ENCODE measurements around the gene NIP7. TPM values are rescaled to one million over a fixed set of nuclear protein-coding genes. Genes with fewer than 3 reads are reported as not detected.
A peak's percentile ranks its signal among the peaks of the same experiment; 100 is the strongest.

The NIP7 gene
- total and polyA plus RNA-seq, 9 of the 15 experiments (the other 6 are each of a cell fraction or from before 2014, with no cell fraction given): 28.9 to 85.5 (median 72.5) TPM

DNA sequence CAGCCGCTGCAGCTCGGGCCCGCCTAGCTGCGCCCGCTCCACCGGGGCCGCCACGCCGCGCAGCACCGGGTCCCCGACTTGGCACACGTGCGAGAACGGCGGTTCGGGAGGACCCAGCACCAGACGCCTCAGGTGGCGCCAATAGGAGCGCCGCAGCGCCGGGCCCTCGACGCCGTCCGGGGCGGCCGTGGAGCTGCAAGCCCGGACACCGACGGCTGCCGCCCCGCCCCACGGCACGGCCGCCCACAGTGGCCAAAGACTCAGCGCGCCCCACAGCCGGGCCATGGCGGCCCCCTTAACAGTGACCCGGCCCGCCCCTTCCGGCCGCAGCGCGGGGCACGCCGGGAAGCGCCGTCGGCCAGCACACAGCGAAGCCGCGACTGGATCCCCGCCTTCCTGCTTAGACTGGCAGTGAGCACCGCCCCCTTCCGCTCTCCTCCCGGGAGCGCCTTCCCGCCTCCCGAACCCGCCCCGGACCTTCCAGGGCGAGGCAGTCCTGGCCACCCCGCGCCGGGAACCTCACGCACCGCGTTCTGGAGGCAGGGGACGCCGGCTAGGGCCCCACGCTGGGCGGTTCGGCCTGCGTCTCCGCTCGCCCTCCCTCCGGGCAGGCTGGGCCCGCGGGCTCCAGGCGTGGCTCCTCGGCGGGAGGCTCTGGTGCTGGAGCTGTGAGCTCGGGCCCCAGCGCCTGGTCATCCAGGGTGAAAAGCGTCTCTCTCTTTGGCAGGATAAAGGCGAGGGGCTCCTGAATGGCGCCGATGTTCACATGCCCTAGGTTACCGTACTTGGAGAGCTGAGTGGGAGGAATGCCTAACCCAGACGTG, 9.1 kb upstream of the NIP7 start, which contains the start of gene PDF (continued):
- TF ChIP-seq SPI1 (IDR thresholded peaks at IDR 0.05; ENCODE audit: borderline replicate concordance, low read depth, low read length): peak; percentile 53; the same call in 1 of the 2 replicates
- TF ChIP-seq MEF2A (IDR thresholded peaks at IDR 0.05; ENCODE audit: control insufficient read depth, low read depth, low read length): no peak
- TF ChIP-seq, protein P1, sequence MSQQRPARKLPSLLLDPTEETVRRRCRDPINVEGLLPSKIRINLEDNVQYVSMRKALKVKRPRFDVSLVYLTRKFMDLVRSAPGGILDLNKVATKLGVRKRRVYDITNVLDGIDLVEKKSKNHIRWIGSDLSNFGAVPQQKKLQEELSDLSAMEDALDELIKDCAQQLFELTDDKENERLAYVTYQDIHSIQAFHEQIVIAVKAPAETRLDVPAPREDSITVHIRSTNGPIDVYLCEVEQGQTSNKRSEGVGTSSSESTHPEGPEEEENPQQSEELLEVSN (IDR thresholded peaks at IDR 0.05; ENCODE audit: borderline replicate concordance in 1 of 2, extremely low read depth in 1 of 2, insufficient read depth in 1 of 2, insufficient read length in 1 of 2, low read depth in 1 of 2, low read length in 1 of 2, poor library complexity in 1 of 2, severe bottlenecking in 1 of 2): peak; percentile 78 to 87
- TF ChIP-seq NFIC (IDR thresholded peaks at IDR 0.05): no peak; the same call in 1 of the 2 replicates
- no peak for TF ChIP-seq ARNT (IDR thresholded peaks at IDR 0.05)
- peak; percentile 84; the same call in 1 of the 2 replicates for TF ChIP-seq SIN3B (IDR thresholded peaks at IDR 0.05; ENCODE audit: low read depth)
- TF ChIP-seq SP2 (IDR thresholded peaks at IDR 0.05; ENCODE audit: extremely low read depth, low read depth, low read length, poor library complexity, severe bottlenecking): no peak
- TF ChIP-seq NCOA2 (IDR thresholded peaks at IDR 0.05; ENCODE audit: partially characterized antibody in 2 of 2): no peak
- no peak for TF ChIP-seq EGR1 (conservative IDR thresholded peaks at IDR 0.05)
- TF ChIP-seq SAP30 (IDR thresholded peaks at IDR 0.05; ENCODE audit: borderline replicate concordance, insufficient read depth, low read depth, low read length, poor library complexity, severe bottlenecking): peak; percentile 87
- TF ChIP-seq ZNF561 (CRISPR knock-in tag; conservative IDR thresholded peaks at IDR 0.05): no peak
- no peak for TF ChIP-seq ASH1L (IDR thresholded peaks at IDR 0.05; ENCODE audit: borderline replicate concordance, low read depth, partially characterized antibody)
- TF ChIP-seq TCF3 (CRISPR knock-in tag; IDR thresholded peaks at IDR 0.05): peak; percentile 1; the same call in 1 of the 2 replicates
- TF ChIP-seq ZFPM2 (CRISPR knock-in tag; IDR thresholded peaks at IDR 0.05): 0 out of 2 replicates have a peak, but pooled peaks have one; percentile 29
- peak; percentile 90 for TF ChIP-seq MYC (IDR thresholded peaks at IDR 0.05; ENCODE audit: low read depth, low read length)
- no peak for TF ChIP-seq MYC (CRISPR knock-in tag; IDR thresholded peaks at IDR 0.05; ENCODE audit: borderline replicate concordance, low read depth)
- peak; percentile 35 to 70; a peak in 1 of 4 replicates for TF ChIP-seq SRF (CRISPR knock-in tag; IDR thresholded peaks at IDR 0.05)
- TF ChIP-seq ZNF717 (CRISPR knock-in tag; IDR thresholded peaks at IDR 0.05): no peak
- peak; percentile 72 for TF ChIP-seq KDM5B (IDR thresholded peaks at IDR 0.05; ENCODE audit: insufficient replicate concordance, low read depth, low read length)

Measured in K562 (cell line).